WI38 (cell line): ENCODE data around the gene TSC22D2.

ENCODE experiments used
- H3K4me3 ChIP-seq: 2 replicates; pipeline ENCODE4 v1.5.1; 2011; ENCODE audit warnings: low read depth, mild to moderate bottlenecking, control low read depth, low read length
- CTCF ChIP-seq: IDR thresholded peaks from 2 replicates; pipeline ENCODE4 v1.5.1; 2012; ENCODE audit warnings: low read depth, mild to moderate bottlenecking, control low read depth, low read length

The TSC22D2 gene

GRCh38 chr3:150407808-150408220, 284 bp upstream of the TSC22D2 start:
- TF ChIP-seq CTCF: no peak
- H3K4me3 ChIP-seq: peak overlapping the region; percentile 96

- peak overlapping the region; percentile 96 for H3K4me3 ChIP-seq
- TF ChIP-seq CTCF: no peak
Measured at GRCh38 chr3:150409125-150409511, 1.0 kb downstream of the TSC22D2 start.

GRCh38 chr3:150409512-150410310, 1.6 kb downstream of the TSC22D2 start:
- peak; percentile 41; the same call in 1 of the 2 replicates for TF ChIP-seq CTCF

GRCh38 chr3:150410311-150411105, 2.4 kb downstream of the TSC22D2 start:
- TF ChIP-seq CTCF: no peak
- H3K4me3 ChIP-seq: peak overlapping the region; percentile 96

More at GRCh38 chr3:150409512-150410310, 1.6 kb downstream of the TSC22D2 start:
- peak overlapping the region; percentile 96 for H3K4me3 ChIP-seq

GRCh38 chr3:150411106-150411460, 3.0 kb downstream of the TSC22D2 start:
- TF ChIP-seq CTCF: no peak
- peak overlapping the region; percentile 96 for H3K4me3 ChIP-seq

DNA sequence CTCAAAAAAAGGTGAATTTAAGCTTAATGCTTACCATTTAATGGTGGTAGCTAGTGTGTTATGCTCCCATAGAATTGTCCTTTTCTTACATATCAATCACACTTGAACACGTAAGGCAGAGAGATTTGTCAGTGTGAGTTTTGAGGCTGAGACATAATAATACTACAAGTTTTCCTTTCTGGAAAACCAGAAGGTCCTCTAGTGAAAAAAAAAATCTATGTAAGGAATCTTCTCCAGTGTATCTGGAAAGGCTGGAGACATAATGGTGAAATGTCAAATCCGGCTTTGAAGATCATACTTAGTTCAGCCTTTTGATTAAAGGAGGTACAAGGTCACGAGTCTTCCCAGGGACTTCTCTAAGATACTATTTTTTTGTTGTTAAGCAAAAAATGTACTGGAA, 3.4 kb downstream of the TSC22D2 start:
- no peak for TF ChIP-seq CTCF
- H3K4me3 ChIP-seq: peak overlapping the region; percentile 96

DNA sequence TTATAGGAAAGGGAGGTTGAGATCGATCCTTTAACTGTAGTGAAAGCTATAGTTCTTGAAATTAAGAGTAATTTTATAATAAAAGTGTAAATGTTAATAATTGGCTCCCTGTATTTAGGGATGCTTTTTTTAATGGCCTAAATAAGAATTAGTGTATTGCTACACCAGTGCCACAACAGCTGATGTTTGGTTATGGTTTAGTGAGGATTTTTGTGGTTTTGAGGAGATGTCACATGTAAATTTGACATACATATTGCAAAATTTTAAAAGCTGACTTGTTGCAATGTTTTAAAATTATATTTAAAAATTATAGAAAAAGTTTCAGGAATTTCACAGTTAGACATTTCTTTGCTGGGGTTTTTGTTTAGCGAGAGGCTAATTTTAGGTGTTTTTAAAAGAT, 3.9 kb downstream of the TSC22D2 start:
- peak overlapping the region; percentile 96 for H3K4me3 ChIP-seq
- TF ChIP-seq CTCF: no peak
